ENCODE results near the gene GLRX5.

- TF ChIP-seq EZH2 (IDR thresholded peaks at IDR 0.05; ENCODE audit: low read length, missing control alignments) (no peak), CTCF (conservative IDR thresholded peaks at IDR 0.05 in 1 of 2, IDR thresholded peaks at IDR 0.05 in 1 of 2; ENCODE audit: low read depth in 1 of 2, low read length in 2 of 2) (no peak)
These were observed 14.5 kb upstream of the GLRX5 start for GRCh38 chr14:95520346-95520745.

All from fibroblast of lung (primary cell).